Measurements from ENCODE around the gene AURKAIP1.

AURKAIP1 gene

GRCh38 chr1:1374929-1375662 lies at the start of gene AURKAIP1:
Gene AURKAIP1 (minus strand): TSS chr1:1375207. CDS start chr1:1374756, 451 bp downstream.
- peak within 1 kb of the TSS; percentile 61 for H3K4me3 ChIP-seq (ENCODE audit: control insufficient read depth, low read depth, low read length)
- peak; percentile 99 for DNase-seq (ENCODE audit: low read depth)
- TF ChIP-seq CTCF (IDR thresholded peaks at IDR 0.05; ENCODE audit: control insufficient read depth, insufficient read depth, low read depth, low read length, missing control alignments) = peak; percentile 26

GRCh38 chr1:1424707-1425106 lies 49.7 kb upstream of the AURKAIP1 start:
- no peak overlapping the region for H3K4me3 ChIP-seq (ENCODE audit: control insufficient read depth, low read depth, low read length)
- TF ChIP-seq CTCF (IDR thresholded peaks at IDR 0.05; ENCODE audit: control insufficient read depth, insufficient read depth, low read depth, low read length, missing control alignments) = no peak
- DNase-seq (ENCODE audit: low read depth) = no peak

- no peak for TF ChIP-seq CTCF (IDR thresholded peaks at IDR 0.05; ENCODE audit: control insufficient read depth, insufficient read depth, low read depth, low read length, missing control alignments)
- DNase-seq (ENCODE audit: low read depth) = no peak
Measured at GRCh38 chr1:1423245-1423597, 48.2 kb upstream of the AURKAIP1 start.

GRCh38 chr1:1422465-1423244 lies 47.6 kb upstream of the AURKAIP1 start:
- DNase-seq (ENCODE audit: low read depth) = no peak
- H3K4me3 ChIP-seq (ENCODE audit: control insufficient read depth, low read depth, low read length) = no peak overlapping the region
- TF ChIP-seq CTCF (IDR thresholded peaks at IDR 0.05; ENCODE audit: control insufficient read depth, insufficient read depth, low read depth, low read length, missing control alignments) = no peak

More at GRCh38 chr1:1423245-1423597, 48.2 kb upstream of the AURKAIP1 start:
- H3K4me3 ChIP-seq (ENCODE audit: control insufficient read depth, low read depth, low read length) = no peak overlapping the region

- TF ChIP-seq CTCF (IDR thresholded peaks at IDR 0.05; ENCODE audit: control insufficient read depth, insufficient read depth, low read depth, low read length, missing control alignments) = no peak
- H3K4me3 ChIP-seq (ENCODE audit: control insufficient read depth, low read depth, low read length) = no peak overlapping the region
- DNase-seq (ENCODE audit: low read depth) = no peak
Measured at GRCh38 chr1:1421907-1422464, 47.0 kb upstream of the AURKAIP1 start.

- no peak for DNase-seq (ENCODE audit: low read depth)
- no peak within 1 kb of the TSS for H3K4me3 ChIP-seq (ENCODE audit: control insufficient read depth, low read depth, low read length)
- TF ChIP-seq CTCF (IDR thresholded peaks at IDR 0.05; ENCODE audit: control insufficient read depth, insufficient read depth, low read depth, low read length, missing control alignments) = no peak
Measured at GRCh38 chr1:1421147-1421906, 46.3 kb upstream of the AURKAIP1 start, which contains the start of gene ANKRD65. Gene ANKRD65 (minus strand): TSS chr1:1421276. CDS start chr1:1421005, 271 bp downstream.

Data from AG09309 (cell line).